Jurkat, Clone E6-1 (cell line): ENCODE results near the gene VPS35.
A peak's percentile ranks its signal among the peaks of the same experiment; 100 is the strongest.

Experiments used
- DNase-seq: peaks from one replicate; pipeline ENCODE4 v3.0.0-alpha.2; 2011; ENCODE audit warnings: low read depth, low spot score
- H3K4me3 ChIP-seq: 2 replicates; pipeline ENCODE4 v1.5.1; 2011; ENCODE audit warnings: mild to moderate bottlenecking, low read length, control low read depth, moderate library complexity

Gene VPS35

GRCh38 chr16:46714797-46715591, 26.0 kb upstream of the VPS35 start:
- H3K4me3 ChIP-seq = no peak overlapping the region
- no peak for DNase-seq

GRCh38 chr16:46713634-46714033, 24.7 kb upstream of the VPS35 start:
- no peak overlapping the region for H3K4me3 ChIP-seq
- no peak for DNase-seq

GRCh38 chr16:46712911-46713310, 23.9 kb upstream of the VPS35 start:
- H3K4me3 ChIP-seq = no peak overlapping the region
- no peak for DNase-seq

DNA sequence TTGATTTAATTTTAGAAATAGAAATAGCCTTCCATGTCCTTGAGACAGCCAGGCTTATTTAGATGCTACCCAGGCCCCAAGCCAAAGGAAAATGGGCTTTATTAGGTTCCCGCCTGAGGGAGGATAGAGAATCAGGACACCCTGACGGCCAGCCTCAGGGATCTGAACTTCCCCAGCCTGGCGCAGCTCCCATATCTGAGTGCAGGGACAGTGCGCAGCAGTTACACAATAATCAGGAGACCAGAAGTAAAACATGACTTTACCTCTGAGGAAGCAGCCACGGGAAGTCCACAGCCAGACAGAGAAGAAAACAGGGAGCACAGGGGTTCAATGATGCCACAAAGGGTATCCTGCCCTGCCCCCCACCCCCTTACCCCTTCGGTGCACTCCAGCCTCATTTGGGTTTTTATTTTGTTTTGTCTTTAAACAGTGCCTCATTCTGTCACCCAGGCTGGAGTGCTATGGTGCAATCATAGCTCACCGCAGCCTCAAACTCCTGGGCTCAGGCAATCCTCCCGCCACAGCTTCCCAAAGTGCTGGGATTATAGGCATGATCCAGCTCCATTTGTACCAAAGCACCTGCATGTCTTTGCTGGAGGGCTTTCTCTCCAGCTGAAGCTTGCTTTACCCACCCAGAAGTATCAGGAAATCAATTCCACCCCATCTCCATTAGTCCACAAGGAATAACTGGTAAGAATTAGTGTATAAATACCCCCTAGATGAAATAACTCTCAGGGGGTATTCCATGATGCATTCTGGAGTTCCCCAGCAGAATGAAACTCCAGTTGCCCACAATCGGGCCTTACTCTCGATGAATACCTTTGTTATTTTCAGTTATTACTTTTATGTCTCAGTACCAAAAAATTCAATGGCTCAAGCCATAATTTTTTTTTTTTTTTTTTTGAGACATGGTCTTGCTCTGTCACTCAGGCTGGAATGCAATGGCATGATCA, 22.4 kb upstream of the VPS35 start:
- DNase-seq = no peak
- H3K4me3 ChIP-seq = no peak overlapping the region

GRCh38 chr16:46709469-46710005, 20.6 kb upstream of the VPS35 start:
- H3K4me3 ChIP-seq = no peak overlapping the region
- DNase-seq = no peak

DNA sequence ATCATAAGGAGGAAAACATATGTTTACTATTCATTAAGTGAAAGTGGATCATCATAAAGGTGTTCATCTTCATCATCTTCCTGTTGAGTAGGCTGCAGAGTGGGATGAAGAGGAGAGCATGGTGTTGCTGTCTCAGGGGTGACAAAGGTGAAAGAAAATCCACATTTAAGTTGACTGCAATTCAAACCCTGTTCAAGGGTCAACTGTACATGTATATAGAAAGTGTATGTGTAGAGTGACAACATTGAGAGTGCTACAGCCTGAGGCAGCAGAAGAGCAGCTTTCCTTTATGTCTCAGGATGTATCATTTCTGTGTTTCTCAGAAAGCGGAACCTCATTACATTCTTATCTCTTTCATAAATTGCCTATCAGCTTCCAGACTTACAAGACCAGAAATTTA, 17.7 kb upstream of the VPS35 start:
- no peak overlapping the region for H3K4me3 ChIP-seq
- DNase-seq = no peak

DNA sequence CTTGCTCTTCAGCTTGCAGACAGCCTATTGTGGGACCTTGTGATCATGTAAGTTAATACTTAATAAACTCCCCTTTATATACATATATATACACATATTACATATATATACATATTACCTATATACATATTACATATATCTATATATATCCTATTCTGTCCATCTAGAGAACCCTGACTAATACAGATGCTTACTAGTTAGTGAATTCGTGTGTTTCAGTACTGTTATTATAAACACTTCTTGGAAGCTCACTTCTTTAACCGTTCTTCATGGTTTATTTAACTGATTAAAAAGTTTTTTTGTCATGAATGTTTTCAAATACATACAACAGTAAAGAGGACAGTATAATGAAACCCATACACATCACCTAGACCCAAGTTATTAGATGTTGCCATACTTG, 13.1 kb upstream of the VPS35 start:
- H3K4me3 ChIP-seq = no peak overlapping the region
- no peak for DNase-seq

GRCh38 chr16:46701615-46702014, 12.6 kb upstream of the VPS35 start:
- no peak for DNase-seq
- no peak overlapping the region for H3K4me3 ChIP-seq

- no peak overlapping the region for H3K4me3 ChIP-seq
- no peak for DNase-seq
These were observed 11.1 kb upstream of the VPS35 start for GRCh38 chr16:46700048-46700447.

GRCh38 chr16:46696957-46697356, 8.0 kb upstream of the VPS35 start:
- H3K4me3 ChIP-seq = no peak overlapping the region
- no peak for DNase-seq

DNA sequence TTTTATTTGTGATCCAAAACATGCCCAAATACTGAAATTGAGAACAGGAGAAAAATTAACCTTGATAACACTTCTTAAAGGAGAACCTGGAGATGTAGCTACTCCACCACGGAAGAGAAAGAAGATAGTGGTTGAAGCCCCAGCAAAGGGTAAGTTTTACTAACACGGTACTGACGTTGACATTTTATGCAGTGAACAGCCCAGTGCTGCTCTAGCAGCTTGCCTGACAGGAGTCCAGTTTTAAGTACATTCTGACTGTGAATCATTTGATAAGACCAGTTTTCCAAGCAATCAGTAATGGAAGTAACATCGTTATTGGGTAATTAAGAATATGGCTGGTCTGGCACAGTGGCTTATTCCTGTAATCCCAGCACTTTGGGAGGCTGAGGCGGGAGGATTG, 7.0 kb upstream of the VPS35 start:
- no peak for DNase-seq
- no peak overlapping the region for H3K4me3 ChIP-seq

- no peak overlapping the region for H3K4me3 ChIP-seq
- DNase-seq = no peak
These were observed 4.6 kb upstream of the VPS35 start for GRCh38 chr16:46693598-46693997.

DNA sequence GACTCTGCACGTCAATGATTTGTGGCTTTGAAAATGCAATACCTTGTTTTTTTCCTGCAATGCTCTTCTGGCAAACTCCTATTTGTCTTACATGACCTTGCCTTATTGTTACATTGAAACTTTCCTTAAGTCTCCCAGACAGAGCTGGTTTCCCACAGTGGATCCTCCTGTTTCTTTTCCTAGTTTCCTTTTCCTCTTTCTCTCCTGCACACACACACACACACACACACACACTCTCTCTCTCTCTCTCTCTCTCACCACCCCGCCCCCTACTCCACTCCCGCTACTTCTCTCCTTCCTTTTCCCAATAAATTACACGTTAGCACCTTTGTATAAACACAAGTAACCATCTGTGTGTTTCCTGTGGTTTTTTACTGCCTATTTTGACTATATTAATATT, 2.7 kb upstream of the VPS35 start:
- H3K4me3 ChIP-seq = no peak overlapping the region
- DNase-seq = no peak

- no peak for DNase-seq
- peak overlapping the region; percentile 91 for H3K4me3 ChIP-seq
These were observed 1.6 kb upstream of the VPS35 start for GRCh38 chr16:46690281-46691178.

- DNase-seq = peak; percentile 94
- peak within 1 kb of the TSS; percentile 91 for H3K4me3 ChIP-seq
These were observed 645 bp upstream of the VPS35 start, which contains the start of gene ORC6 for GRCh38 chr16:46689365-46690280. Gene ORC6, plus strand, starts transcription at chr16:46689659. Its CDS starts 47 bp downstream, at chr16:46689706.

DNA sequence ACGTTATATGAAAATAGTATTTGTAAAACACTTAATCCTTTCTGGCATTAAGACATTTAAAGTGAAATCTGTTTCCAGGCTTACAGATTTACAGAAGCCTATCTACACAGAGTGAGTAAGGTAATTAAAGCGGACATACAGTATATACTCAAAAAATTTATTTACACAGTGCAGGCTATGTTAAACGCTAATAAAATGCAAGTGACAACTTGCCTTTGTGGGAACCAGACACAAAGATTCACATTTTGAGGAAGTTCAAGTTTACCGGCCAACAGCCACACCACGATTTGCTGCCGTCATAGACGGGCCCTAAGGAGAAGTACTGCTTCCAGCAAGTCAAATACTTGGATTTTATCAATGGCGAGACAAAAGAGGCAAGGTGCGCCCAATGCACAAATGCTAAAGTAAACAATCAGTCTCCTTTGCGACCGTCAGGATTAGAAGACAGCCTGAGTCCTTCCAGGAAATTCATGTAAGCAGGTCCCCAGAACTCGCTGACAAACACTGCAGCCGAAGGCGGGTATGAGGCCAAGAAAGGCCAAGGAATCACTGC, 801 bp downstream of the VPS35 start:
- H3K4me3 ChIP-seq = peak overlapping the region; percentile 91
- no peak for DNase-seq

DNA sequence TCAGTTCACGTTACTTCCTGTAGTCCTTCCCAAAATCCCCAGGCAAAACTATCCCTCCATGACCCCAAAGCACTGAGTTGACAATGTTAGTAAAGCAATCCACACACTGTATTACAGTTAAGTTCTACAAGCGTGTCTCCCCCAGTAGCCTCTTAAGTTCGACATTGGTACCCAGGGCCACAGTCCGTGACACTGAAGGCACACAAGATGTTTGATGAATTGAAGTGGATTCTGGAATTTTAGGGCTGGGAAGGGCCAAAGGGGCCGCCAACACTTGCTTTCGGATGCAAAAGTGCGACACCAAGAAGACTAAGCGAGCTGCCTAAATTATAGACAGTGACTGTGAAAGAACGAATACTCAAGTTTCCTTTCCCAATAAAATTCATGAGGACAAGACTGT, 1.5 kb downstream of the VPS35 start:
- H3K4me3 ChIP-seq = peak overlapping the region; percentile 91
- no peak for DNase-seq
